ENCODE results near the gene ZNF407.
"Not testable (repeated sequence)": the region's sequence is repeated elsewhere in the genome, so short reads cannot be mapped to it uniquely, and the experiment has no call there.

DNA sequence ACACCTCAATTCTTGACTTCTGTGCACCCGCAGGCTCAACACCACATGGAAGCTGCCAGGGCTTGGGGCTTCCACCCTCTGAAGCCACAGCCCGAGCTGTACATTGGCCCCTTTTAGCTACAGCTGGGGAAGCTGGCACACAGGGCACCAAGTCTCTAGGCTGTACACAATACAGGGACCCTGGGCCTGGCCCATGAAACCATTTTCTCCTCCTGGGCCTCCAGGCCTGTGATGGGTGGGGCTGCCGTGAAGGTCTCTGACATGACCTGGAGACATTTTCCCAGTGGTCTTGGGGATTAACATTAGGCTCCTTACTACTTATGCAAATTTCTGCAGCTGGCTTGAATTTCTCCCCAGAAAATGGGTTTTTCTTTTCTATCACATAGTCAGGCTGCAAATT, 31.7 kb upstream of the ZNF407 start:
- not testable (repeated sequence) for TF ChIP-seq POLR2A (IDR thresholded peaks at IDR 0.05; ENCODE audit: borderline replicate concordance, extremely low read depth, insufficient read depth, insufficient read length); EZH2phosphoT487 (IDR thresholded peaks at IDR 0.05; ENCODE audit: borderline replicate concordance); EZH2 (IDR thresholded peaks at IDR 0.05); YY1 (IDR thresholded peaks at IDR 0.05; ENCODE audit: extremely low read depth, insufficient replicate concordance, low read depth, low read length); POLR2AphosphoS5 (IDR thresholded peaks at IDR 0.05; ENCODE audit: low read depth, low read length); JUND (IDR thresholded peaks at IDR 0.05); FOSL1 (IDR thresholded peaks at IDR 0.05; ENCODE audit: low read depth)
- TF ChIP-seq, protein P1, sequence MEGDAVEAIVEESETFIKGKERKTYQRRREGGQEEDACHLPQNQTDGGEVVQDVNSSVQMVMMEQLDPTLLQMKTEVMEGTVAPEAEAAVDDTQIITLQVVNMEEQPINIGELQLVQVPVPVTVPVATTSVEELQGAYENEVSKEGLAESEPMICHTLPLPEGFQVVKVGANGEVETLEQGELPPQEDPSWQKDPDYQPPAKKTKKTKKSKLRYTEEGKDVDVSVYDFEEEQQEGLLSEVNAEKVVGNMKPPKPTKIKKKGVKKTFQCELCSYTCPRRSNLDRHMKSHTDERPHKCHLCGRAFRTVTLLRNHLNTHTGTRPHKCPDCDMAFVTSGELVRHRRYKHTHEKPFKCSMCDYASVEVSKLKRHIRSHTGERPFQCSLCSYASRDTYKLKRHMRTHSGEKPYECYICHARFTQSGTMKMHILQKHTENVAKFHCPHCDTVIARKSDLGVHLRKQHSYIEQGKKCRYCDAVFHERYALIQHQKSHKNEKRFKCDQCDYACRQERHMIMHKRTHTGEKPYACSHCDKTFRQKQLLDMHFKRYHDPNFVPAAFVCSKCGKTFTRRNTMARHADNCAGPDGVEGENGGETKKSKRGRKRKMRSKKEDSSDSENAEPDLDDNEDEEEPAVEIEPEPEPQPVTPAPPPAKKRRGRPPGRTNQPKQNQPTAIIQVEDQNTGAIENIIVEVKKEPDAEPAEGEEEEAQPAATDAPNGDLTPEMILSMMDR (IDR thresholded peaks at IDR 0.05 in 2 of 3, conservative IDR thresholded peaks at IDR 0.05 in 1 of 3; ENCODE audit: borderline replicate concordance in 1 of 3, insufficient read depth in 1 of 3, low read depth in 2 of 3, low read length in 2 of 3) = not testable (repeated sequence)
- TF ChIP-seq, protein P2, sequence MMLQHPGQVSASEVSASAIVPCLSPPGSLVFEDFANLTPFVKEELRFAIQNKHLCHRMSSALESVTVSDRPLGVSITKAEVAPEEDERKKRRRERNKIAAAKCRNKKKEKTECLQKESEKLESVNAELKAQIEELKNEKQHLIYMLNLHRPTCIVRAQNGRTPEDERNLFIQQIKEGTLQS (IDR thresholded peaks at IDR 0.05) = not testable (repeated sequence)
